WERI-Rb-1 (cell line): ENCODE results near the gene WBP1L.
A peak's percentile ranks its signal among the peaks of the same experiment; 100 is the strongest.

ENCODE experiments used
- DNase-seq: peaks from one replicate; pipeline ENCODE4 v3.0.0-alpha.2; 2020
- H3K27ac ChIP-seq: fragments of 250-450 bp; sonication (Bioruptor Pico); 2 replicates; pipeline ENCODE4 v1.5.1; 2020; ENCODE audit warnings: mild to moderate bottlenecking, moderate library complexity
- H3K27me3 ChIP-seq: fragments of 250-450 bp; sonication (Bioruptor Pico); 2 replicates; pipeline ENCODE4 v1.5.1; 2021; ENCODE audit warnings: mild to moderate bottlenecking, low read depth, moderate library complexity; ENCODE audit not compliant: insufficient read depth, severe bottlenecking
- H3K36me3 ChIP-seq: fragments of 250-450 bp; sonication (Bioruptor Pico); 2 replicates; pipeline ENCODE4 v1.5.1; 2020; ENCODE audit warnings: mild to moderate bottlenecking, moderate library complexity
- H3K4me3 ChIP-seq: 2 replicates; pipeline ENCODE4 v1.5.1; 2011; ENCODE audit warnings: low read depth, mild to moderate bottlenecking, control low read depth, low read length
- H3K9me3 ChIP-seq: fragments of 250-450 bp; sonication (Bioruptor Pico); 2 replicates; pipeline ENCODE4 v1.5.1; 2021; ENCODE audit warnings: mild to moderate bottlenecking, moderate library complexity; ENCODE audit not compliant: severe bottlenecking
- CTCF ChIP-seq: IDR thresholded peaks from 2 replicates; pipeline ENCODE4 v1.5.1; 2011; ENCODE audit warnings: low read depth, mild to moderate bottlenecking, control low read depth, inconsistent platforms, low read length

WBP1L gene

GRCh38 chr10:102702742-102703141 lies 41.0 kb upstream of the WBP1L start:
- Histone ChIP-seq H3K27ac (no peak overlapping the region), H3K9me3 (no peaks in the 10 kb centered on the region), H3K36me3 (peaks cover 28% of the 10 kb centered on the region), H3K27me3 (no peaks in the 10 kb centered on the region), H3K4me3 (no peak overlapping the region)
- no peak for DNase-seq
- no peak for TF ChIP-seq CTCF

GRCh38 chr10:102704915-102705314 lies 38.8 kb upstream of the WBP1L start:
- Histone ChIP-seq H3K4me3 (no peak overlapping the region), H3K36me3 (peaks cover 11% of the 10 kb centered on the region), H3K27ac (no peak overlapping the region), H3K9me3 (no peaks in the 10 kb centered on the region), H3K27me3 (no peaks in the 10 kb centered on the region)
- DNase-seq: no peak
- TF ChIP-seq CTCF: no peak

DNA sequence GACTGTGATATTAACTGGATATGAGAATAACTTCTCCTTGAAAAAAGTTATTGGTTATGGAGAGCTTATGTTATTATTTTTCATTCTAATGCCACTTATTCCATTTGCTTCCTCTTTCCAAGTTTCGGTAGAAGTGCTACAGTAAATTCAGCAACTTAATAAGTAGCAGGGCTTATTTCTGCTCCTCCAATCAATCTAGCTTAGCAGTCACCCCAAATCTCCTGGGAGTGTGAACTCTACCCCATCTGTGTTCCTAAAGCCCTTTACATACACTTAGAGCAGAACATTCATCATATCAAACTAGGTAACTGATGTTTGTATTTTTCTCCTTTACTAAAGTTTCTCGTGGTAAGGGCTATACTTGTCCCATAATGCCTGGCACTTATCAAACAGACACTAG lies 38.2 kb upstream of the WBP1L start:
- TF ChIP-seq CTCF: no peak
- no peaks in the 10 kb centered on the region for H3K27me3 ChIP-seq
- peaks cover 11% of the 10 kb centered on the region for H3K36me3 ChIP-seq
- H3K4me3 ChIP-seq: no peak overlapping the region
- DNase-seq: peak; percentile 37
- no peaks in the 10 kb centered on the region for H3K9me3 ChIP-seq
- H3K27ac ChIP-seq: no peak overlapping the region

- peak overlapping the region; percentile 40 for H3K27ac ChIP-seq
- H3K27me3 ChIP-seq: no peaks in the 10 kb centered on the region
- no peaks in the 10 kb centered on the region for H3K9me3 ChIP-seq
- no peak overlapping the region for H3K4me3 ChIP-seq
- H3K36me3 ChIP-seq: no peaks in the 10 kb centered on the region; the same call in 1 of the 2 replicates
- no peak for DNase-seq
- TF ChIP-seq CTCF: no peak
Observed at GRCh38 chr10:102710609-102711008, 33.1 kb upstream of the WBP1L start.

DNA sequence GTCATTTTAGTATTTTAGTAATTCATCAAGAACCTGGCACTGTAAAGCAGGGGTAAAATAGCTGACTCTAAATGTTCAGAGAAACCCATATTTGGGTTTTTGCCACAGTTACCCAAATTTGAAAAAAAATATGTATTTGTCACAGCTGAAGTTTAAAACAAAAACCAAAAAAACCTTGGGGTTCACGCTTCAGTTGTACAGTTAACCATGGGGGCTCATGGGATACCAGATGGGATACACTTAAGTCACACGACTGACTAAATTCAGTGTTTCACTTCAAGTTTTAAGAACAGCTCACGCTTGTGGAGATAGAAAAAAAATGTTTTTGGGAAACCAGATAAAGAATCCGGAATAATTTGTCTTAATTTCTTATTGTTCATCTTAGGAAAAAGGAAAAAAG lies 31.7 kb upstream of the WBP1L start:
- H3K4me3 ChIP-seq: no peak overlapping the region
- no peak for TF ChIP-seq CTCF

DNA sequence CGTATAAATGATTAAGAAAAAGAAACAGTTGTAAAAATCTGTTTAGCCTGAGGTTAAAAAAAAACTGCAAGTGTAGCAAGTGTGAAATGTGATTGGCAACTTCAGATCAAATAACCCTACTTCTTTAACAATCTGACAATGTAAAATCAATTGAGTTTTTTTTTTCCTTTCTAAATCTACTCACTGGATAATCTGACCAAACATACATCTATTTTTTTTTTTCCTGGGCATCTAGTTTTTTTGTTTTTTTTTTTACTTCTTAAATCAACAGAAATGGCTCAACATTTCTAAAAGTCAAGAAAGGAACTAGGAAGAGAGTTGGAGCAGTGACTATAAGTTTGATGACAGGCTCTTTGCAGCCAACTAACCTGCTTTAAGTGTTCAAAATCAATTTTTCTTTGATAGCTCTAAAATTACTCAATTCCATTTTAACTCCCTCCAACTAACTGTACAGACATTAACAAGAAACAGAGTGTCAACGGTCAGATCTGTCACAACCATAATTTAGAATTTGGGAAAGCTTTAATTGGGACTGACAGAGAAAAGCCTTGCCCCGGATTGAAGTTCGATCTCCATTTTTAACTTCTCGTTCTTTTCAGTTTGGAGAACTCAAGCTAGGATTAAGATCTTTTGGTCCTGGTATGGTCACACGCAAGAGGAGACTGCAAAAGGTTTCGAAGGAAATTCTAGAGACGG lies 30.8 kb upstream of the WBP1L start:
- no peaks in the 10 kb centered on the region for H3K9me3 ChIP-seq
- DNase-seq: no peak
- peaks cover 8% of the 10 kb centered on the region for H3K36me3 ChIP-seq
- H3K27ac ChIP-seq: peak overlapping the region; percentile 86
- TF ChIP-seq CTCF: no peak
- peak overlapping the region; percentile 97 for H3K4me3 ChIP-seq
- no peaks in the 10 kb centered on the region for H3K27me3 ChIP-seq

More for the DNA sequence above, 31.7 kb upstream of the WBP1L start:
- Histone ChIP-seq H3K27ac (no peak overlapping the region), H3K27me3 (no peaks in the 10 kb centered on the region), H3K36me3 (no peaks in the 10 kb centered on the region; the same call in none of the 2 replicates), H3K9me3 (no peaks in the 10 kb centered on the region)
- no peak for DNase-seq
